Measurements from ENCODE around the gene AGBL1.

DNA sequence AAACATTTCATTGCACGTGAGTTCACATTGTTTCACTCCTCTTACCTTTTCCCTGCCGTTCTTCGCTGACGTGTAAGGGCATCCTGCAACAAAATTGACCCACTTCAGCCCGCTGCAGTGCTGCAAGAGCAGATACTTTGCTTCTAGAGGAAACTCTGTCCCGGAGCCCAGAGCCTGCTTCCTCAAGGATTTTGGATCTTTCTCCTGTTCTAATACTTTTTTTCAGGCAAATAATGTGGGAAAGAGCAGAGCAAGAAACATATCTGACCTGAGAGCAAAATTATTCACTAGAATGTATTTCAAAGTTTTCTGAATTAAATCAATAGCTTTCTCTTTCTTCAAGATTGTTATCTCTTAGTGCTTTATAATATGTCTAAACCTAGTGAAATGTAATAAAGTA is 303.9 kb downstream of the AGBL1 start:
- TF ChIP-seq, protein P1, sequence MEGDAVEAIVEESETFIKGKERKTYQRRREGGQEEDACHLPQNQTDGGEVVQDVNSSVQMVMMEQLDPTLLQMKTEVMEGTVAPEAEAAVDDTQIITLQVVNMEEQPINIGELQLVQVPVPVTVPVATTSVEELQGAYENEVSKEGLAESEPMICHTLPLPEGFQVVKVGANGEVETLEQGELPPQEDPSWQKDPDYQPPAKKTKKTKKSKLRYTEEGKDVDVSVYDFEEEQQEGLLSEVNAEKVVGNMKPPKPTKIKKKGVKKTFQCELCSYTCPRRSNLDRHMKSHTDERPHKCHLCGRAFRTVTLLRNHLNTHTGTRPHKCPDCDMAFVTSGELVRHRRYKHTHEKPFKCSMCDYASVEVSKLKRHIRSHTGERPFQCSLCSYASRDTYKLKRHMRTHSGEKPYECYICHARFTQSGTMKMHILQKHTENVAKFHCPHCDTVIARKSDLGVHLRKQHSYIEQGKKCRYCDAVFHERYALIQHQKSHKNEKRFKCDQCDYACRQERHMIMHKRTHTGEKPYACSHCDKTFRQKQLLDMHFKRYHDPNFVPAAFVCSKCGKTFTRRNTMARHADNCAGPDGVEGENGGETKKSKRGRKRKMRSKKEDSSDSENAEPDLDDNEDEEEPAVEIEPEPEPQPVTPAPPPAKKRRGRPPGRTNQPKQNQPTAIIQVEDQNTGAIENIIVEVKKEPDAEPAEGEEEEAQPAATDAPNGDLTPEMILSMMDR (IDR thresholded peaks at IDR 0.05), result no peak
- no peak for TF ChIP-seq POLR2A (IDR thresholded peaks at IDR 0.05)

Data from Peyer's patch (tissue), 4 donors.